ENCODE results near the gene AP2B1.

AP2B1 gene

DNA sequence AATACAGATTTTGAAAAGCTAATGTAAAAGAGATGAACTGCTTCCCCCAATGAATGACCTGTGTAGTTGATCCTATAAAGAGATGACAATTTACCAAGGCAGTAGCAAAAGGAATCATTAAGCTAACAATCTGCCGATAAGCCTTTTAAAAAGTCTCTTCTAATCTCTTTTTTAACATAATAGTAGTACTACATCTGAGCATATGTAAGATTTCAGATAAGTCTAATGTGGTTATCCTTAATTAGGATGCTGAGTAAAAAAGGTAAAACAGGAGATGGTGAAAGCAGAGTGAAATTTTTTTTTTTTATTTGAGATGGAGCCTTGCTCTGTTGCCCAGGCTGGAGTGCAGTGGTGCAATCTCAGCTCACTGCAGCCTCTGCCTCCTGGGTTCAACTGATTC lies 118.1 kb downstream of the AP2B1 start:
- no peak for DNase-seq

DNA sequence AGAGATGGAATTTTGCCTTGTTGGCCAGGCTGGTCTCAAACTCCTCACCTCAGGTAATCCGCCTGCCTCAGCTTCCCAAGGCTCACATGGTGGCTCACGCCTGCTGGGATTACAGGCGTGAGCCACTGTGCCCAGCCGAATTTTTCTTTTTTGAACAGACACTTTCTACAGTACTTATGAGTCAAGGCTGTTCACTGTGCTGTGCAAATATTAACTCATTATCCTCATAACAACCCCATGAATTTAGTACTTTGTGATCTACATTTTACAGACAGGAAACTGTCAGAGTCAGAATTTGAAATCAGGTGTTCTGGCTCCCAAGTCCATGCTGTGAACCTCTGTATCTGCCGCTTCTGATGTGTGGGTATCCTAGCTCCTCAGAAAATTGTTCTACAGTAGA lies 118.6 kb downstream of the AP2B1 start:
- no peak for DNase-seq

DNA sequence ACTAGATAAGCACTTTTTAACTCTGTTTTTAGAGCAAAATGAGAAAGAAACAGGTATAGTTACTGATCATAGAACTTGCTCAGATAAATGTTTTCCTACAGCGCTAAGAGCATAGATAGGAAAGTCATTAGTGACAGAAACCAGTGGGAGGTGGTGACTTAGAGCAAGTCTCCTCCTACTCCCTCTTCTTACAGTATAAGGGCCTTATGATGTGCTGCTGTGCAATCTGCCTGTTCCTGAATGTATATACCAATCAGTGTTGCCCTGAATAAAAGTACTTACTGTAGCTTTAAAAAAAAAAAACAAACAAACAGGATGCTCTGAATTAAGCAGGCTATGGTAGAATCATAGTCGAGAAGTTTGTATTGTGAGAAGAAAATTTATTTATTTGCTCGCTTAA lies 121.0 kb downstream of the AP2B1 start:
- DNase-seq, result no peak

DNA sequence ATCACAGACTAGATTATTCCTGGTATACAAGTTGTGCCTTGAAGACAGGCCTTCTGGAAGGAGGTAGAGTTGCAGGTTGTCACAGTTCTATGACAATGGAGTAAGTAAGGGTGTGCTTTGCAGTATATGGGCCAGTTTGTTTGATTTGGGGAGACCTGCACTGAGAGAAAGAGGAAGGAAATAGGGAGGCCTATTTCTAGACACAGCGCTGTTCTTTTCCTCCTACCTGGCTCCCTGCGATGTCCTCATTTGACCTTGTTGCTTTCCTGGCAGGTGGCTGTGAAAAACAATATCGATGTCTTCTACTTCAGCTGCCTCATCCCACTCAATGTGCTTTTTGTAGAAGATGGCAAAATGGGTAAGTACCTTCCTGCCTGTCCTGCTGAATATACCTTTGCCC lies 121.8 kb downstream of the AP2B1 start:
- DNase-seq, result no peak

- no peak for DNase-seq
Observed at GRCh38 chr17:35709874-35710273, 122.8 kb downstream of the AP2B1 start.

GRCh38 chr17:35710950-35711349 lies 123.8 kb downstream of the AP2B1 start:
- DNase-seq, result no peak

GRCh38 chr17:35713069-35713728 lies 126.1 kb downstream of the AP2B1 start:
- no peak for DNase-seq

DNA sequence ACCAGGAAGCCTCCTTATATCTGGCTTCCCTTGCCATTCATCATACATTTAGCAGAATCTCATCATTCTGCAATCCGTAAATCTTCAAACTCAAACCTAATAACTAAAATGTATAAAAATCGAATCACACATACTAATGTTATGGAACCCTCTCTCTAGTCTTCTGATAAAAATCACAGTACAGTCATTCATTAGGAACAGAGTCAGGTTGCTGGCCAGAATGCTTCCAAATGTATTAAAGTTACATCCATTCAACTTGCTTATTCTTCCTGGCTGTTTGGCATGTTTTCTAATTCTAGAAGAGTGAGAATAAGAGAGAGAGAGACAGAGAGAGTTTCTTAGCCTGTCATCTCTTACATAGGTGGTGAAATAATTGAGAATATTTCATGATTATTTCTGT lies 127.9 kb downstream of the AP2B1 start:
- no peak for DNase-seq

DNA sequence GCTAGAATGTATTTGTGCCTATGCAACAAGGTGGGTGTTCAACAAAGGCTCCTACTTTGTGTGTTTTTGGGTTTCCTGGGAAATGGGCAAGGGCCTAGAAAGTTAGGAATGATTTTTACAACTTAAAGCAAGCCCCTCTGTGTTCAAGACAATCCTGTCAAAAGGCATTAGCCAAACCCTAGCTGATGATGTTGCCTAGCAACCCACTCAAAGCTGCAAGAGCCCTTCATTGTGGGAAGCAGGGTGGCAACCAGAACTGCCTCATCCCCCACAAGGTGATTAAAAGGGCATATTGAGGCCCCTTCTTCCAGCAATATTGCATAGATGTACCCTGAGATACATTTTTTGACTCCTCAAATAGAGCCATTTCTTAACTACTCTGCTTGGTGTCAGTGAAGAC lies 128.3 kb downstream of the AP2B1 start:
- DNase-seq, result no peak

DNA sequence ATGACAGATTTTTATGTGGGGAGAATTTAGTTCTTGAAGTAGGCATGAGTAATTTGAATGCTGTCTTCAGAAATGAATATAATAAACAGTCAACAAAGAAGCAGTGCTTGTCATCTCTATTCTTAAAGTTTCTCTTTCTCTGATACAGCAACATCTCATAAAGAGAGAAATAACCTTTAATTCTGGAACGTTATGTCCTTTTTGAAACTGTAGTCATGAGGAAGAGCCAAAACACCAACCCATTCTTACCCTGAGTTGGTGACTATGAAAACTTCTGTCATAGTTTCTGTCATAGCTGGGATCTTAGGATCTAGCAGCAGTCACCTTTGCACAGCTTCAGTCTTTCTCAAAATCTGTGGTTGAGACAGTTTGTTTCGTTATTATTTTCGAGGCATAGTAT lies 129.1 kb downstream of the AP2B1 start:
- DNase-seq, result no peak

DNA sequence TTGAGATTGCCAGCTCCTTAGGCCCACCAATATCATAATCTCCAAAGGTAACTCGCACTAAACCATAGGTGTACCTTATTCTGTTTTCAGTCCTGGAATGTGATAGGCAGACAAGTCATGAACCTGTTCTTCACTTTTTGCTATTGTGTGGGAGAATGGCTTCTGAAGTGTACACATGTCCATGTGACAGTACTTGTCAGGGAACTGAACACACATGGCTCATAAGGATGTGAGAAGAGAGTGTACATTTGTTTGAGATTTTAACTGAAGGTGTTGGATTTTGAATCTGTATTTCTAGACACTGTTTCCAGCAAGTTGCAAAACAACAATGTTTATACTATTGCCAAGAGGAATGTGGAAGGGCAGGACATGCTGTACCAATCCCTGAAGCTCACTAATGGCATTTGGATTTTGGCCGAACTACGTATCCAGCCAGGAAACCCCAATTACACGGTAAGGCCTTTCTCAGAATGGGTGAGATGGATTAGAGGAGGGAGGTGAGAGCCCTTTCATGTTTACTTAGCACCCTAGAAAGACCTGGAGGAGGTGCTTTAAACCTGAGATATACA lies 129.9 kb downstream of the AP2B1 start:
- no peak for DNase-seq

DNA sequence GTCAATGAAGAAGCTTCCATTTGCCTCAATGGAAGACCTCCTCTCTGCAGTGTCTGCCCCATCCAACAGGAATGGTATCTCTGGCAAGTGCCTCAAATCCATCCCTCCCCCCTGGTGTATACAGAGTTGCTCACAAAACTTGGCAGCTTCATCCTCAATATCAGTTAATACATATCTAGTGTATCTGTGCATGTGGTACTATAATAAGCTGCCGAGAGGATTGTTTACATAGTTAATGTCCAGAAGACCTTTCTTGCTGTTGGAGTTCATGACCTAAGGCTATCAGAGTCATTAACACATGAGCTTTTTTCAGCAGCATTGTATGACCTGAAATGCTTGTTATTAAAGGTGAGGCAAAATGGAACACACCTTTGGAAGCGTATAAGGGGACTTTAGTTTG lies 130.4 kb downstream of the AP2B1 start:
- no peak for DNase-seq

DNA sequence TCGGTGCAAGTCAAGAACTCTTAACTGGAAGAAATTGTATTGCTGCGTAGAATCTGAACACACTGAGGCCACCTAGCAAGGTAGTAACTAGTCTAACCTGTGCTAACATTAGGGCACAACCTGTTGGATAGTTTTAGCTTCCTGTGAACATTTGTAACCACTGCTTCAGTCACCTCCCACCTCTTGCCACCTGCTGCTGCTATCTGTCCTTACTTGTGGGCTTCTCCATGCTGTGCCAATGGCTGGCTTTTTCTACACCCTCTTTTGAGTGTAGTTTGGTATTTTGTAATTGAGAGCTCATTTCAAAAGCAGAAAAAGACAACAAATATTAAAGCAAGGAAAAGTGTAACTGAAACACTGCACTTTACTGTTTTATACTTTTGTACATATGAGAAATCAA lies 136.6 kb downstream of the AP2B1 start:
- no peak for DNase-seq

DNA sequence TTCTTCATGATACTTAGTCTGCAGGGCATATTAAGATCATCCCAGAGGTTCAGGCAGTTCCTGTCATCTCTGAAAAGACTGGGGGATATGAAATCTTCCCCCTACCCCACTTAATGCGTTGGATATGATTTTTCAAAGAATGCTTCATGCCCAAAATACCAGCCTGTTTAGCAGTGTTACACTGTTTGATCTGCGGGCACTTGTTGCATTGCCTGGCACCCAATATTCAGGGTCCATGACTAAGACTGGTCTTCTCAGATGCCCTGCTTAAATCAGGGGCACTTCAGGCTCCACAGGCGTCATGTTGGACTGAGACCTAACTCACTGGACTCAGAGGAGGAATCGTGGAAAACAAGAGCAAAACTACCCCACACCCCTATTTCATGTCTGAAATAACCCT lies 137.9 kb downstream of the AP2B1 start:
- DNase-seq, result no peak

DNA sequence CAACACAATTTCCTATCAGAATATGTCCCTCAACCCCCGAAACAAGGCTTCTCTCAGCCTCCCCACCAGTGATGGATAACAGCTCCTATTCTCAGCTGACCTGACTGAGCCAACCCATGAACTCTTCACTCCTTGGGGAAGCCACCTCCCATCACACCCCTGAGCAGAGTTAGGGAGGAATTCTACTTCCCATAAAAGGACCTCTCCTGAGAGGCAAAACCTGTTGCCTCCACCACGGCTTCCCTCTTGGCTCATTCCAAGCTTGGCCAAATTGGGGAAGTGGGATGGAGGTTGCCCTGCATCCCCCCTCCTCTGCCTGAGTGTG lies 138.6 kb downstream of the AP2B1 start:
- DNase-seq, result no peak

- no peak for DNase-seq
Observed at GRCh38 chr17:35726127-35726952, 139.2 kb downstream of the AP2B1 start.

DNA sequence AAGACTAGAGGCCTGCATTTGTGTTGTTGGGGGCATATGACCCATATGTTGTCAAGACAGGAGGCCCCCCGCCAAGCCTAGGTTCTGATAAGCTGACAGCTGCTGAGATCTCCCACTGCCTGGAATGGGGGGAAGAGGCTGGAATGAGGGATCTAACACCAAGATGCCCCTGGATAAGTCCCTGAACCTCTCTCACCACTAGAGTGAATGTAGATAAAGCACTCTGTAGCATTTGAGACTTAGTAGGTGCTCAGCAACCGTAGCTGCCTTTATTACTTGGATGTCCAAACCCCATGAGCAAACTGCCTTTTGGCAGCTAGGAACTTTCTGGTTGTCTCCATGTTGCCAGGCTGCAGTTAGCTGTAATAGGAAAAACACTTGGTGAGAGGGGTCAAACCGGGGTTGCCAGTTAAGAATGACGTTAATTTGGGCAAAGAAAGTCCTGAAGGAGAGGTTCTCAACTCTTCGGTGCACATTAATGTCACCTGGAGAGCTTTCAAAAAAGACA lies 139.9 kb downstream of the AP2B1 start:
- DNase-seq, result no peak

DNA sequence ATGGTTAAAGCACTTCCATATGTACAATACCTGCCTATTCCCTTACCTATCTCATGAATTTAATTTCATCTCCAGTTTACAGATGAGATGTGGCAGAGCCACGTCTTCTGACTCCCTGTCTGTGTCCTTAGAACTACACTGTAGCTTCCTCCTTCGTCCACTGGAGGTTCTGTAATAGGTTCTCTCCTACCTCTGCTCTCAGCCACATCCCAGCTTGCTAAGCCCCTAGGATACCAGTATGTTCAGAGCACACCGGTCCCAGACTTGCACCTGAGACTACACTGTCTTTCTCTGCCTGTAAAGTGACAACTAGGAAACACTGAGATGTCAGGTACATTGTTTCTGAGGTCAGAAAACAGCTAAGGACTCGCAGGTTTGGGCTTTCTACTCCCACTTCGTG lies 140.5 kb downstream of the AP2B1 start:
- no peak for DNase-seq

DNA sequence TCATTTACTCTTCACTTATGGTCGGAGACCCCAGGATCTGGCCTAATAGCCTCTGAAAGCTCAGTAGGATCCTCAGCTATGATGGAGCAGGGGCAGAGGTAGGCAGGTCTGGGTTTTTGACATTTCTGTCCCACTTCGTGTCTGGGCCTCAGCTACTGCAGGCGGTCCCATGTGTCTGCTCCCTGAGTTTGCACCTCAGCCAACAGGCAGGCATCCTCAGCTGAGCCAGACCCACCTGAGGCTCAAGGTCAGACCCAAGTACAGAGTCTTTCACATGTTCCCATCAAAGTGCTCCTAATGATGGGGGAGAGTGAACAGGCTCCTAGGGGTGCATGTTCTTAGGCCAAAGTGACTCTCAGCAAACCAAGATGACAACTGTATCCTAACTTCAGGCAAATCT lies 141.4 kb downstream of the AP2B1 start:
- DNase-seq, result no peak

DNA sequence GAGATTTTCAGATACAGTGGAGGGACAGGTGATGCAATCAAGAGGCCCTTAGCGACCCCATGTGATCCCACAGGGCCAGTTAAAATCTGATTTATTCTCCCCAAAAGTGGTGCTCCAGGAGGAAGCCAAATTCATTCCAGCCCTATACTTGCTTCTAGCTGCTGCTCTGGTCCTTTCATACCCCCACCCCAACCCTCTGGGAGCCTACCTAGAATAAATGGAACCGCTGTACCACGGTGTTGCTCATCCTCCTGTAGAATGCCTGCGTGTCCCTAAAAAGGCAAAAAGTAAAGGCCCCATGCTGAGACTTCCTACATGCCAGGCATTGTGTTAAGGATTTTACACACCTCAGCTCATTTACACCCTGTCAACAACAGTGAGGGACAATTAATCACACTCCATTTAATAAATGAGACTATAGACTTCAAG lies 142.3 kb downstream of the AP2B1 start:
- DNase-seq, result no peak

GRCh38 chr17:35730400-35731005 lies 143.4 kb downstream of the AP2B1 start:
- no peak for DNase-seq

DNA sequence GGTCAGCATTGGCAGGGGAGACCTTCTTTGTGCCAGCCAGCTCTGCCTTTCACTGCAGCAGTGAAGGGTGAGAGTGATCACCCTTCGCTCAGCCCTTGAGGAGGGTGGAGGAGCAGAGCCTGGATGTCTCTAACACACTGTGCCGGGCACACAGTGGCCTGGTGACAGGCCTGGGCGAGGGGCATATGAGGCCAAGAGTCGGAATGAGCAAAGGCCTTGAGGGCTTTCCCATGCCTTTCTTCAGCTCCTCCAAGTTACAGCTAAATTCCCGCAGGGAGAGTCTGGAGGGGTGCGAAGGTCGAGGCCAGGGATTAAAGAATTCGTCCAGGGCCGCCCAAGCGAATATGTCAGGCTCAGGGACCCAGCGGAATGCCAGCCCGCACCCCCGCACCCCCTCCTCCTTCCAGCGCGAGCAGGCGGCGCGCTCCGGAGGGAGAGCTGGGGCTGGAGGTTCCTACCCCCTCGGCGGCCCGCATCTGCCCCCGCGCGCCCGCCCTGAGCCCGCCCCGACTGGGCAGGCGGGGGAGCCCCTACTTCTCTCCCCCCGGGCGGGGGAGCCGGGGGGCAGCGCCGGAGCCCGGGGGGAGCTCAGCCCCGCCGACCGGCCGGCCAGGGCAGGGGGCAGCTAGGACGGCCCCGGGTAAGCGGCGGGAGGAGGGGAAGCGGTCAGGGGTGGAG lies 144.3 kb downstream of the AP2B1 start, which contains the start of gene RASL10B:
TSS of gene RASL10B (plus strand) at position 401 of the 678 bp plus-strand sequence. CDS start 3,546 bp downstream, outside the sequence.
- peak; percentile 61 to 65 for DNase-seq
